Activated CD8-positive, alpha-beta memory T cell treated with anti-CD3 and anti-CD28 coated beads, Interleukin-2, amount 50 U/mL, for 48 hours (primary cell): ENCODE results near the gene PWWP2B.

ENCODE experiments used
- DNase-seq: peaks from one replicate; pipeline ENCODE4 v3.0.0-alpha.2; 2020

Gene PWWP2B

GRCh38 chr10:132449811-132450181 is 52.8 kb downstream of the PWWP2B start:
- no peak for DNase-seq

GRCh38 chr10:132450466-132450824 is 53.4 kb downstream of the PWWP2B start:
- no peak for DNase-seq

GRCh38 chr10:132450825-132451505 is 54.0 kb downstream of the PWWP2B start:
- DNase-seq, result no peak

GRCh38 chr10:132451506-132452215 is 54.7 kb downstream of the PWWP2B start:
- no peak for DNase-seq

- no peak for DNase-seq
Measured at GRCh38 chr10:132452216-132452650, 55.2 kb downstream of the PWWP2B start.

GRCh38 chr10:132452651-132453469 is 55.9 kb downstream of the PWWP2B start:
- peak; percentile 98 for DNase-seq

GRCh38 chr10:132453470-132453861 is 56.5 kb downstream of the PWWP2B start:
- no peak for DNase-seq

- no peak for DNase-seq
Measured at GRCh38 chr10:132454296-132455198, 57.5 kb downstream of the PWWP2B start.

GRCh38 chr10:132455441-132455971 is 58.5 kb downstream of the PWWP2B start:
- no peak for DNase-seq

- DNase-seq, result no peak
Measured at GRCh38 chr10:132455986-132456847, 59.2 kb downstream of the PWWP2B start.

- DNase-seq, result no peak
Measured at GRCh38 chr10:132456881-132457280, 59.9 kb downstream of the PWWP2B start.

- no peak for DNase-seq
Measured at GRCh38 chr10:132457328-132458070, 60.5 kb downstream of the PWWP2B start.

GRCh38 chr10:132458071-132458585 is 61.1 kb downstream of the PWWP2B start:
- no peak for DNase-seq

GRCh38 chr10:132458586-132459300 is 61.7 kb downstream of the PWWP2B start:
- DNase-seq, result peak; percentile 92

GRCh38 chr10:132459301-132460003 is 62.5 kb downstream of the PWWP2B start:
- DNase-seq, result no peak

GRCh38 chr10:132460071-132460470 is 63.1 kb downstream of the PWWP2B start:
- no peak for DNase-seq

- DNase-seq, result no peak
Measured at GRCh38 chr10:132460691-132461090, 63.7 kb downstream of the PWWP2B start.

- no peak for DNase-seq
Measured at GRCh38 chr10:132461103-132461682, 64.2 kb downstream of the PWWP2B start.
